ENCODE data around the gene HSPA8.
A peak's percentile ranks its signal among the peaks of the same experiment; 100 is the strongest.
"Not testable (repeated sequence)": the region's sequence is repeated elsewhere in the genome, so short reads cannot be mapped to it uniquely, and the experiment has no call there.

HSPA8 gene

GRCh38 chr11:123061403-123062157, at the start of gene HSPA8:
TSS of gene HSPA8 (minus strand) at chr11:123062136. CDS start at chr11:123061324, 812 bp downstream.
- FAIRE-seq = no peak

GRCh38 chr11:123111465-123111864, 49.5 kb upstream of the HSPA8 start:
- peak; percentile 93 for FAIRE-seq

- no peak for FAIRE-seq
Observed at GRCh38 chr11:123110397-123110796, 48.5 kb upstream of the HSPA8 start.

- no peak for FAIRE-seq
Observed at GRCh38 chr11:123107945-123108495, 46.1 kb upstream of the HSPA8 start.

GRCh38 chr11:123104697-123105096, 42.8 kb upstream of the HSPA8 start:
- FAIRE-seq = no peak

- no peak for FAIRE-seq
Observed at GRCh38 chr11:123103326-123103980, 41.5 kb upstream of the HSPA8 start.

- FAIRE-seq = no peak
Observed at GRCh38 chr11:123100379-123101085, 38.6 kb upstream of the HSPA8 start.

GRCh38 chr11:123098990-123099389, 37.1 kb upstream of the HSPA8 start:
- no peak for FAIRE-seq

GRCh38 chr11:123093739-123094138, 31.8 kb upstream of the HSPA8 start:
- FAIRE-seq = no peak

GRCh38 chr11:123091506-123091905, 29.6 kb upstream of the HSPA8 start:
- no peak for FAIRE-seq

- not testable (repeated sequence) for FAIRE-seq
Observed at GRCh38 chr11:123090168-123090567, 28.2 kb upstream of the HSPA8 start.

GRCh38 chr11:123088896-123089295, 27.0 kb upstream of the HSPA8 start:
- not testable (repeated sequence) for FAIRE-seq

GRCh38 chr11:123087657-123088056, 25.7 kb upstream of the HSPA8 start:
- FAIRE-seq = not testable (repeated sequence)

- no peak for FAIRE-seq
Observed at GRCh38 chr11:123086305-123086704, 24.4 kb upstream of the HSPA8 start.

- no peak for FAIRE-seq
Observed at GRCh38 chr11:123085497-123085896, 23.6 kb upstream of the HSPA8 start.

GRCh38 chr11:123084454-123084853, 22.5 kb upstream of the HSPA8 start:
- FAIRE-seq = no peak

GRCh38 chr11:123083623-123084029, 21.7 kb upstream of the HSPA8 start:
- no peak for FAIRE-seq

- FAIRE-seq = no peak
Observed at GRCh38 chr11:123082977-123083376, 21.0 kb upstream of the HSPA8 start.

- FAIRE-seq = no peak
Observed at GRCh38 chr11:123080015-123080414, 18.1 kb upstream of the HSPA8 start.

GRCh38 chr11:123076484-123076883, 14.5 kb upstream of the HSPA8 start:
- FAIRE-seq = no peak

GRCh38 chr11:123073343-123074057, 11.6 kb upstream of the HSPA8 start:
- no peak for FAIRE-seq

GRCh38 chr11:123072762-123073161, 10.8 kb upstream of the HSPA8 start:
- FAIRE-seq = no peak

- FAIRE-seq = no peak
Observed at GRCh38 chr11:123072332-123072761, 10.4 kb upstream of the HSPA8 start.
